Aorta (tissue), 5 donors: ENCODE measurements around the gene AFG1L. TPM values are rescaled to one million over a fixed set of nuclear protein-coding genes. Genes with fewer than 3 reads are reported as not detected.

ENCODE experiments used
- ATAC-seq: fragments of 200-7000 bp; cut with Tn5 transposase; one replicate; pipeline ENCODE4 v1.9.1; 2022; ENCODE audit warnings: moderate library complexity; ENCODE audit not compliant: low FRiP score
- DNase-seq, 2 donors: peaks; one replicate each; pipeline ENCODE4 v3.0.0-alpha.2; 2020
- H3K27ac ChIP-seq, 2 donors: one replicate each; pipeline ENCODE4 v1.5.1; 2013; ENCODE audit warnings: low read length in 2 of 2, mild to moderate bottlenecking in 2 of 2, moderate library complexity in 2 of 2, control low read depth in 1 of 2, inconsistent platforms in 1 of 2, low read depth in 1 of 2
- H3K27me3 ChIP-seq, 2 donors: one replicate each; pipeline ENCODE4 v1.6.1; 2013; ENCODE audit warnings: control low read depth in 1 of 2, low read length in 1 of 2, mild to moderate bottlenecking in 1 of 2, moderate library complexity in 1 of 2; ENCODE audit not compliant: insufficient read depth in 2 of 2, control insufficient read depth in 1 of 2
- H3K36me3 ChIP-seq, 2 donors: one replicate each; pipeline ENCODE4 v1.6.1; 2013; ENCODE audit warnings: control low read depth in 1 of 2, low read length in 1 of 2, mild to moderate bottlenecking in 1 of 2; ENCODE audit not compliant: insufficient read depth in 2 of 2, control insufficient read depth in 1 of 2
- H3K4me1 ChIP-seq, 2 donors: one replicate each; pipeline ENCODE4 v1.6.1; 2013; ENCODE audit warnings: low read length in 2 of 2, control low read depth in 1 of 2, mild to moderate bottlenecking in 1 of 2, moderate library complexity in 1 of 2; ENCODE audit not compliant: insufficient read depth in 2 of 2, control insufficient read depth in 1 of 2
- H3K4me3 ChIP-seq, 2 donors: one replicate each; pipeline ENCODE4 v1.5.1; 2013; ENCODE audit warnings: low read length in 2 of 2, control low read depth in 1 of 2, mild to moderate bottlenecking in 1 of 2
- H3K9me3 ChIP-seq: one replicate; pipeline ENCODE4 v1.6.1; 2013; ENCODE audit warnings: mild to moderate bottlenecking, low read length; ENCODE audit not compliant: control insufficient read depth
- WGBS, 2 donors: extraction: QIAGEN DNeasy Blood & Tissue Kit; methylation state at CpG; one replicate each; pipeline ENCODE4 v1.1.7; 2013; 5-methylcytosine and 5-hydroxymethylcytosine counted together
- intact Hi-C, 2 donors: fragments of 100-400 bp; cut with DNase I; formaldehyde crosslinking; loops; one replicate each; pipeline versions ENCODE4 v1.14.2 to v1.15.0; 2022
- polyA plus RNA-seq, 2 donors: library from polyadenylated mRNA; stranded (reverse); fragments of 200-250 nt; gene quantifications; one replicate each; pipeline ENCODE4 v1.2.3, GENCODE V29; 2013
- total RNA-seq, 2 donors: library from RNA; stranded (reverse); fragmentation: NEBNext Ultra II Directional; extraction: Animal tissue kit (Norgen Biotek cat#: 25700); gene quantifications; one replicate each; pipeline ENCODE4 v1.2.1, GENCODE V29; 2021
- donor health status: healthy with polysubstance abuse.
- donor health status: Bipolar disorder and iron deficiency.
- donor health status: DM: no; HTN: no; CAD: no.
- donor health status: DM: no; HTN: no; CAD: no.
- donor health status: DM: yes; HTN: yes; CAD: no.

Gene AFG1L
- total and polyA plus RNA-seq, 4 donors, result 0.95 to 9.8 (median 5.4) TPM

DNA sequence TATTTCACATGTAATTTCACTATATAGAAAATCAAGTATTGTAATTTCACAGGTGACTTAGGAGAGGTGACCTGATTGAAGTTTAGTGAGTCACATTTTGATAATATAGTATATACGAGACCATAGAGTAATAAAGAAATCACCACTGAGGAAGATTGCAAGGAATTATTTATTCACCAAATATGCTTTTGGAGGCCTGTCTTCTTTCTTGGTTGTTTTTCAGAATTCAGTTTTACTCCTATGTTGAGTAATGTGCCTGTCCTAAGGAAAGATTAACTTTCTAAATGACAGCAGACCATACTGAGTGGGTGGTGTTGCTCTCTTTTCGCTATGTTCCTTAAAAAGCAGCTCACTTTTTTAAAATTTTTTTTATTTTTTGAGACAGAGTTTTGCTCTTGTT lies 178.3 kb downstream of the AFG1L start:
- 89 to 93% methylated on average over 2 of the region's 2 CpGs for WGBS, 2 donors
- H3K27me3 ChIP-seq, result no peaks in the 10 kb centered on the region
- intact Hi-C loops, result no loop called here
- H3K4me1 ChIP-seq, result no peaks in the 10 kb centered on the region
- no peaks in the 10 kb centered on the region for H3K9me3 ChIP-seq
- ATAC-seq, result no peak
- H3K27ac ChIP-seq, result no peak overlapping the region
- H3K4me3 ChIP-seq, result no peak overlapping the region
- no peak for DNase-seq
- peaks cover 0 to under 1% of the 10 kb centered on the region in 2 donors for H3K36me3 ChIP-seq

DNA sequence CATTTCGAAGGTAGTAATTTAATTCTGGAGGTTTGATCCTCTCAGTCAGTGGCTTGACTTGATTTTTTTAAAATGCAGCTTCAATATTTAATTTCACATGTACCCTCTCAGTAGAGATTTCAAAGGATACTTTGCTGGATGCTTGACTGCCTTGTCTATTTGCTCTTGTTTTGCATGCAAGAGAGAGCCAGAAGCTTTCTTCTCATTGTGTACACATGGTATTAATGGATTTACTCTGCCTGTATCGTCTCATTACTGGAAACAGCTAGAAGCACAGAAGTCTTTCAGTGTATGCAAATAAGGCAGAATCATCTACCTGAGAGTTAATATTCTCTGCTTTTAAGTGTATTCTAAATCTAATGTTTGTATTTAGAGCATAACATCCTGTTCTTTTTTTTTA lies 181.5 kb downstream of the AFG1L start:
- 96 to 97% methylated on average over 2 of the region's 2 CpGs for WGBS, 2 donors
- Histone ChIP-seq H3K27me3 (no peaks in the 10 kb centered on the region), H3K27ac (no peak overlapping the region), H3K4me1 (no peaks in the 10 kb centered on the region), H3K4me3 (no peak overlapping the region), H3K9me3 (peaks cover 3% of the 10 kb centered on the region), H3K36me3 (peaks cover 0 to 4% of the 10 kb centered on the region in 2 donors)
- DNase-seq, result no peak
- intact Hi-C loops, result no loop called here
- ATAC-seq, result no peak

DNA sequence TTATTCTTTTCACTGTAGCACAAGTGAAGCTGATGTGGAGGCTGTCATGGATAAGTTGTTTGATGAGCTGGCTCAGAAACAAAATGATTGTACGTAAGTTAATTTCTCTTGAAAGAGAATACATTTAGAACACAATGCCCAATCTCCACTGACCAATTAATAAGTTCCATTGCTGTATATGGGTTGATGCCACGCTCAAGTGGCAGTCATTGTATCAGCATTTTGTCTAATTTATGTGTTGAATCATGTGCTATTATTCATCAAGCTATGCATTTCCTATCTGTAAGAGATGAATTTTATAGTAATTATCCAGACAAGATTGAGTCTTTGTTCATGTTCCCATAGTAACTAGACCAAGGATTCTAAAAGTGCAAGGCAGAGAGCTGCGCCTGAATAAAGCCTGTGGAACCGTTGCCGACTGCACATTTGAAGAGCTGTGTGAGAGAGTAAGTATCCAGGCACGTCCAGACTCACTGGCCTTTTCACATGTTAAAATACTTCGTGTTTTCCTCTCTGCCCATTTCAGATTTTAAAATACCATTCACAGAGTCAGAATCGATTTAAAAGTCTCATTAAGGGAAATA lies 182.1 kb downstream of the AFG1L start:
- Histone ChIP-seq H3K27ac (no peak overlapping the region), H3K36me3 (peaks cover 0 to 4% of the 10 kb centered on the region in 2 donors), H3K27me3 (no peaks in the 10 kb centered on the region), H3K9me3 (peaks cover 3% of the 10 kb centered on the region), H3K4me3 (no peak overlapping the region), H3K4me1 (no peaks in the 10 kb centered on the region)
- ATAC-seq (no peak), DNase-seq (no peak)
- 76 to 86% methylated on average over 8 of the region's 8 CpGs for WGBS, 2 donors
- intact Hi-C loops, result no loop called here

DNA sequence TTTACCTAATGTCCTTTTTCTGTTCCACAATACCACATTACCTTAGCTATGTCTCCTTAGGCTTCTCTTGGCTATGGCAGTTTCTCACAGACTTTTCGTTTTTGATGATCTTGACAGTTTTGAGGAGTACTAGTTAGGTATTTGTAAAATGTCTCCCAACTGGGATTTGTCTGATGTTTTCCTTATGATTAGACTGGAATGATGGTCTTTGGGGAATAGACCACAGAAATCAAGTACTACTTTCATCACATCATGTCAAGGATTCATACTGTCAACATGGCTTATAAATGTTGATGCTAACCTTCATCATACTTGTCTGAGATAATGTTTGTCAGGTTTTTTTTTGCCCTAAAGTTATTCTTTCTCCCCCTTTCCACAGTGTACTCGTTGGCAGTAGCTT lies 187.7 kb downstream of the AFG1L start:
- H3K4me1 ChIP-seq, result no peaks in the 10 kb centered on the region
- H3K36me3 ChIP-seq, result peaks cover 2 to 7% of the 10 kb centered on the region in 2 donors
- intact Hi-C loops, result no loop called here
- ATAC-seq (no peak), DNase-seq (no peak)
- H3K4me3 ChIP-seq, result no peak overlapping the region
- H3K27ac ChIP-seq, result no peak overlapping the region
- H3K27me3 ChIP-seq, result no peaks in the 10 kb centered on the region
- H3K9me3 ChIP-seq, result peaks cover 3% of the 10 kb centered on the region
- WGBS, 2 donors, result 29 to 41% methylated on average over 2 of the region's 2 CpGs

DNA sequence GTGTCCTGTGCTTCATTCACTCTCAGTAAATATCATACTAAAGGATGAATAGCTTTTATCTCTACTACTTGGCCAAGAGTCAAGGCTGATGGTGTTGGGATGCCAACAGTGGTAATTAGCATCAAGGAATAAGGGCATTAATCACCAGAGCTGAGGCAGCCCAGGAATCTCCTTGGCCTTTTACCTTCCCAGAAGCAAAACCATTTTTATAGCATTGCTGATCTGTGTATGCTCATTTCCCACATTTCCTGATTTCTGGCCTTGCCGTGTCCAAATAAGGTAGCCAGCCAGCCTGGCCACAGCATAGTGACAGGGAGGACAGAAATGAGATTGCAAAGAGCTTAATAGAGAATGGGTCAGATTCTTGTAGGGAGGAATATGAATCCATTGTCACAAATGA lies 189.2 kb downstream of the AFG1L start:
- no peak for DNase-seq
- H3K36me3 ChIP-seq, result peaks cover 2 to 5% of the 10 kb centered on the region in 2 donors
- 40 to 55% methylated on average over 1 of the region's 1 CpG for WGBS, 2 donors
- H3K27ac ChIP-seq, result no peak overlapping the region
- ATAC-seq, result no peak
- no peak overlapping the region for H3K4me3 ChIP-seq
- intact Hi-C loops, result no loop called here
- peaks cover 3% of the 10 kb centered on the region for H3K9me3 ChIP-seq
- H3K27me3 ChIP-seq, result no peaks in the 10 kb centered on the region
- H3K4me1 ChIP-seq, result no peaks in the 10 kb centered on the region

DNA sequence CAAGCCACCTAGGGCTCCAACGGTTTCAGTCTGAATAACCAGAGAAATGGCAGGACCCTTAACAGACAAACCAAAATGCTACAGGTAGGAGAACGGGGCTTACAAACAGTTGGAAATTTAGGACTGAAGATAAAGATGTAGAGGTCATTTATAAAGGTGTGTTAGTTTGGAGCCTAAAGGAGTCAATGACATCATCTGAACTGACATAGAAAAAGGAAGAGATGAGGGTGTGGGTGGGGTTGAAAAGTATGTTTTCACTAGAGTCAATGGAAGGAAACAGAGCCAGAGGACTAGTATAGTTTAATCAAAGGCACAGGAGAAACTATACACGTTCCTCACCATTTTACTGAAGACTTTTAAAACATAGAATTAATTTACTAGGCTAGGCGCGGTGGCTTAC lies 194.8 kb downstream of the AFG1L start:
- 96 to 97% methylated on average over 5 of the region's 5 CpGs for WGBS, 2 donors
- Histone ChIP-seq H3K4me1 (no peaks in the 10 kb centered on the region), H3K4me3 (no peak overlapping the region), H3K27ac (no peak overlapping the region), H3K9me3 (no peaks in the 10 kb centered on the region), H3K27me3 (no peaks in the 10 kb centered on the region), H3K36me3 (no peaks in the 10 kb centered on the region)
- ATAC-seq (no peak), DNase-seq (no peak)
- intact Hi-C loops, result no loop called here

DNA sequence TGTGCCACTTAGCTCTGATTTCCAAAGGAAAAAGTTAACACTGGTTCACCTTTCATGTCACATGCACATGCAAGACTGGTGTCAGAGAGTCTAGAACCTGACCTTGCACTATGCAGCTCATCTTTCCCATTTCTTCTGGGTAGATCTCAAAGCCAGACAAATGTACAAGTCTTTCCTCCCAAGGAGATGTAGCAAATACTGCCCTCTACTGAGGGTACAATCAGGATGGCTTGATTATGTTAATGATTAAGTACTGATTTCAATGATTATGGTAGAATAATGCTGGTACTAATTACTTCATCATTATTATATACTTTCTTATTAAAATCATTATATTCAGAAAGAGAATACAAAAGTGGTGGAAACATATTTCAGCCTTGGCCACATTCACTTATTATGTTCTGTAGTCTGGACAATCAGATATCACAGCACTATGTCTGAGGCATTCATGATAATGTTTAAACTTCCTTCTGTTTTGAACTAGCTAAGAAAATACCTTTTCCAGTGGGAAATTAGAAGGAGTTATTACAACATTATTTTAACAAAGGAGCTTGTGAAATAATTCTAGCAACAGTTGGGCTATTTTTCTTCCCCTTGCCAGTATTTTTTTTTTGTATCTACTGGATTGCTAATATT lies 197.4 kb downstream of the AFG1L start:
- H3K27me3 ChIP-seq, result no peaks in the 10 kb centered on the region
- H3K4me1 ChIP-seq, result no peaks in the 10 kb centered on the region
- H3K27ac ChIP-seq, result no peak overlapping the region
- no peak overlapping the region for H3K4me3 ChIP-seq
- intact Hi-C loops, result loop anchor here in 1 of 2 donors (2.0 kb wide), 1 partner anchor 379 kb away; no protein-coding TSS in a partner anchor
- ATAC-seq, result no peak
- DNase-seq, result no peak
- H3K9me3 ChIP-seq, result no peaks in the 10 kb centered on the region
- H3K36me3 ChIP-seq, result no peaks in the 10 kb centered on the region

DNA sequence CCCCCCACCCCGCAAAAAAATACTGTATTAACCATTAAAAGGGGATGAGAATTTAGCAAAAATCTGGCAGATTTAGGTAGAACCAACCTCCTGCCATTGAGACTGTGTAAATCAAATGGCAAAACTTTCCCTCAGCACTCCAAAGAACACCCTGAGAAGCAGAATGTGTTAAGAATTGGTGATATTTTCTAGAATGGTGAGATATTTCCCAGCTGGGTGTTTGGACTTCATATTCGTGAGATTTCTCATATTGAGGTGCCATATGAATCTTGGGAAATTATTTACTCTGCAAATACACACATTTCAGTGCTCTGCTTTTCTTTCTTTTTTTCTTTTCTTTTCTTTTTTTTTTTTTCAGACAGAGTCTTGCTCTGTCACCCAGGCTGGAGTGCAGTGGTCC lies 199.6 kb downstream of the AFG1L start:
- Histone ChIP-seq H3K9me3 (no peaks in the 10 kb centered on the region), H3K27ac (no peak overlapping the region), H3K4me3 (no peak overlapping the region), H3K36me3 (no peaks in the 10 kb centered on the region), H3K27me3 (no peaks in the 10 kb centered on the region), H3K4me1 (no peaks in the 10 kb centered on the region)
- intact Hi-C loops, result no loop called here
- no peak for DNase-seq
- ATAC-seq, result no peak
- 89 to 92% methylated on average over 2 of the region's 2 CpGs for WGBS, 2 donors

DNA sequence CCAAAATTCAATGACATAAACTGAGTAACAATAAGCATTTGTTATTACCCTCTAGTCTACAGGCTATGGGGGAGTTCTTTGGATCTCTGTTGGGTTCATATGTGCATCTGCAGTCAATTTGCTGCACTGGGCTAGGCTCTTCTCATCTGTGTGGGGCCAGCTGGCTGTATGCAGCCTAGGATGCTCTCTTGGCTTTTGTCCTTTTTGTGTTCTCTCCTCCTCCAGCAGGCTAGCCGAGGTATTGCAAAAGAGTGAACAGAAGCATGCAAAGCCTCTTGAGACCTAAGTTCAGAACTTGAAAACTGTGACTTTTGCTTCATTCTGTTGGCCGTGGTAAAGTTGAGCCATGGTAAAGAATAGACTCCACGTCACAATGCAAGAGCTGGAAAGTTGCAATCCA lies 203.0 kb downstream of the AFG1L start:
- no peaks in the 10 kb centered on the region for H3K9me3 ChIP-seq
- 51 to 59% methylated on average over 3 of the region's 3 CpGs for WGBS, 2 donors
- intact Hi-C loops, result no loop called here
- DNase-seq (no peak), ATAC-seq (no peak)
- H3K4me3 ChIP-seq, result no peak overlapping the region
- no peaks in the 10 kb centered on the region for H3K4me1 ChIP-seq
- H3K27me3 ChIP-seq, result no peaks in the 10 kb centered on the region
- no peaks in the 10 kb centered on the region for H3K36me3 ChIP-seq
- H3K27ac ChIP-seq, result no peak overlapping the region
